Measurements from ENCODE around the gene FSTL4.

- TF ChIP-seq, protein P1, sequence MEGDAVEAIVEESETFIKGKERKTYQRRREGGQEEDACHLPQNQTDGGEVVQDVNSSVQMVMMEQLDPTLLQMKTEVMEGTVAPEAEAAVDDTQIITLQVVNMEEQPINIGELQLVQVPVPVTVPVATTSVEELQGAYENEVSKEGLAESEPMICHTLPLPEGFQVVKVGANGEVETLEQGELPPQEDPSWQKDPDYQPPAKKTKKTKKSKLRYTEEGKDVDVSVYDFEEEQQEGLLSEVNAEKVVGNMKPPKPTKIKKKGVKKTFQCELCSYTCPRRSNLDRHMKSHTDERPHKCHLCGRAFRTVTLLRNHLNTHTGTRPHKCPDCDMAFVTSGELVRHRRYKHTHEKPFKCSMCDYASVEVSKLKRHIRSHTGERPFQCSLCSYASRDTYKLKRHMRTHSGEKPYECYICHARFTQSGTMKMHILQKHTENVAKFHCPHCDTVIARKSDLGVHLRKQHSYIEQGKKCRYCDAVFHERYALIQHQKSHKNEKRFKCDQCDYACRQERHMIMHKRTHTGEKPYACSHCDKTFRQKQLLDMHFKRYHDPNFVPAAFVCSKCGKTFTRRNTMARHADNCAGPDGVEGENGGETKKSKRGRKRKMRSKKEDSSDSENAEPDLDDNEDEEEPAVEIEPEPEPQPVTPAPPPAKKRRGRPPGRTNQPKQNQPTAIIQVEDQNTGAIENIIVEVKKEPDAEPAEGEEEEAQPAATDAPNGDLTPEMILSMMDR (IDR thresholded peaks at IDR 0.05): no peak
- no peak for TF ChIP-seq POLR2AphosphoS5 (IDR thresholded peaks at IDR 0.05)
- no peak for TF ChIP-seq POLR2A (IDR thresholded peaks at IDR 0.05)
Observed at GRCh38 chr5:133376986-133377385, 235.4 kb downstream of the FSTL4 start.

All from prostate gland (tissue), 2 donors.